GM23338 (cell line): Measurements from ENCODE around the gene CLTA. TPM values are rescaled to one million over a fixed set of nuclear protein-coding genes. Genes with fewer than 3 reads are reported as not detected.

Experiments used
- ATAC-seq: fragments of 200-7000 bp; cut with Tn5 transposase; 3 replicates; pipeline ENCODE4 v1.9.1; 2020
- DNase-seq: peaks from one replicate; pipeline ENCODE4 v3.0.0-alpha.2; 2015; ENCODE audit warnings: low spot score
- H2AFZ ChIP-seq: fragments of 200-600 bp; sonication (generic); 2 replicates; pipeline ENCODE4 v1.8.0; 2016; ENCODE audit warnings: antibody characterized with exemption, mild to moderate bottlenecking, moderate library complexity
- H3F3A ChIP-seq: fragments of 200-600 bp; sonication (generic); replicated peaks from 2 replicates; pipeline ENCODE4 v1.8.0; 2017; ENCODE audit warnings: antibody characterized with exemption, mixed run types, low read depth
- H3K27ac ChIP-seq: fragments of 200-600 bp; sonication (generic); 2 replicates; pipeline ENCODE4 v1.6.1; 2016; ENCODE audit warnings: low read depth
- H3K27me3 ChIP-seq: fragments of 200-600 bp; sonication (generic); 2 replicates; pipeline ENCODE4 v1.8.0; 2016; ENCODE audit warnings: mild to moderate bottlenecking, mixed run types, moderate library complexity; ENCODE audit not compliant: insufficient read depth
- H3K36me3 ChIP-seq: fragments of 200-600 bp; sonication (generic); 2 replicates; pipeline ENCODE4 v1.8.0; 2016; ENCODE audit warnings: mild to moderate bottlenecking; ENCODE audit not compliant: insufficient read depth
- H3K4me1 ChIP-seq: fragments of 200-600 bp; sonication (generic); 2 replicates; pipeline ENCODE4 v1.8.0; 2016; ENCODE audit warnings: mild to moderate bottlenecking, moderate library complexity; ENCODE audit not compliant: insufficient read depth
- H3K4me2 ChIP-seq: fragments of 200-600 bp; sonication (generic); 2 replicates; pipeline ENCODE4 v1.7.1; 2017; ENCODE audit warnings: mixed run types
- H3K4me3 ChIP-seq: fragments of 200-600 bp; sonication (generic); 2 replicates; pipeline ENCODE4 v1.6.1; 2016; ENCODE audit warnings: mixed run types
- H3K79me2 ChIP-seq: fragments of 200-600 bp; sonication (generic); replicated peaks from 2 replicates; pipeline ENCODE4 v1.8.0; 2017; ENCODE audit warnings: mild to moderate bottlenecking; ENCODE audit not compliant: insufficient read depth
- H3K9me2 ChIP-seq: fragments of 200-600 bp; sonication (generic); 2 replicates; pipeline ENCODE4 v1.8.0; 2017; ENCODE audit not compliant: insufficient read depth
- H4K20me1 ChIP-seq: fragments of 200-600 bp; sonication (generic); replicated peaks from 2 replicates; pipeline ENCODE4 v1.8.0; 2017; ENCODE audit warnings: mild to moderate bottlenecking; ENCODE audit not compliant: insufficient read depth
- H3K27ac Mint-ChIP-seq: 2 replicates; pipeline ENCODE4 v1.8.0; 2020; ENCODE audit warnings: inconsistent platforms, mild to moderate bottlenecking, moderate library complexity, mixed read lengths
- H3K27me3 Mint-ChIP-seq: 3 replicates; pipeline ENCODE4 v1.8.0; 2022; ENCODE audit warnings: low read depth, mild to moderate bottlenecking, moderate library complexity, mixed read lengths, inconsistent platforms; ENCODE audit not compliant: insufficient read depth, poor library complexity
- H3K36me3 Mint-ChIP-seq: 3 replicates; pipeline ENCODE4 v1.8.0; 2021; ENCODE audit warnings: low read depth, mild to moderate bottlenecking, inconsistent platforms, moderate library complexity, mixed read lengths
- H3K4me1 Mint-ChIP-seq: 3 replicates; pipeline ENCODE4 v1.8.0; 2020; ENCODE audit warnings: mild to moderate bottlenecking, inconsistent platforms, mixed read lengths
- H3K4me3 Mint-ChIP-seq: 3 replicates; pipeline ENCODE4 v1.8.0; 2021; ENCODE audit warnings: moderate library complexity, mild to moderate bottlenecking, inconsistent platforms, mixed read lengths
- H3K9me3 Mint-ChIP-seq: 3 replicates; pipeline ENCODE4 v1.8.0; 2020; ENCODE audit warnings: moderate library complexity, mild to moderate bottlenecking, inconsistent platforms, mixed read lengths
- CREB1 ChIP-seq: fragments of 250-450 bp; sonication (Bioruptor Pico); IDR thresholded peaks from 2 replicates; pipeline ENCODE4 v1.5.0; 2020; ENCODE audit warnings: low read depth, mild to moderate bottlenecking, moderate library complexity
- EZH2 ChIP-seq: fragments of 200-600 bp; sonication (generic); IDR thresholded peaks from one replicate; pipeline ENCODE4 v1.8.0; 2017; ENCODE audit warnings: antibody characterized with exemption, mild to moderate bottlenecking, low read depth; ENCODE audit not compliant: unreplicated experiment
- EZH2phosphoT487 ChIP-seq: fragments of 200-600 bp; sonication (generic); IDR thresholded peaks from one replicate; pipeline ENCODE4 v1.8.1; 2018; ENCODE audit warnings: antibody characterized with exemption; ENCODE audit not compliant: unreplicated experiment
- JUNB ChIP-seq: IDR thresholded peaks from one replicate; pipeline ENCODE4 v1.6.1; 2016; ENCODE audit warnings: antibody characterized with exemption; ENCODE audit not compliant: unreplicated experiment
- POLR2AphosphoS5 ChIP-seq: IDR thresholded peaks from 2 replicates; pipeline ENCODE4 v1.6.1; 2016; ENCODE audit warnings: antibody characterized with exemption, low read depth
- STAT1 ChIP-seq: IDR thresholded peaks from one replicate; pipeline ENCODE4 v1.6.1; 2016; ENCODE audit warnings: antibody characterized with exemption; ENCODE audit not compliant: unreplicated experiment
- ZNF114 ChIP-seq: fragments of 250-450 bp; sonication (Bioruptor Pico); IDR thresholded peaks from 2 replicates; pipeline ENCODE4 v1.5.0; 2020; ENCODE audit warnings: mild to moderate bottlenecking, moderate library complexity
- ZNF331 ChIP-seq: fragments of 250-450 bp; sonication (Bioruptor Pico); IDR thresholded peaks from 2 replicates; pipeline ENCODE4 v1.5.0; 2020; ENCODE audit warnings: low read depth, mild to moderate bottlenecking, moderate library complexity
- polyA plus RNA-seq: library from polyadenylated mRNA; unstranded; fragments of >200 nt; fragmentation: Nextera tagmentation; extraction: Ambion mirVana; gene quantifications from 2 replicates; pipeline ENCODE4 v1.2.1, GENCODE V29; 2016
- total RNA-seq: library from RNA; depleted of rRNA; stranded (reverse); fragments of >200 nt; shearing (Covaris generic); gene quantifications from 2 replicates; pipeline ENCODE4 v1.2.3, GENCODE V29; 2014
- TF ChIP-seq, protein P1 (sequence below): IDR thresholded peaks from one replicate; pipeline ENCODE4 v1.6.1; 2018; ENCODE audit warnings: antibody characterized with exemption; ENCODE audit not compliant: unreplicated experiment
- TF ChIP-seq, protein P2 (sequence below), 2 experiments: fragments of 200-600 bp in 1 of 2; sonication (generic) in 1 of 2; conservative IDR thresholded peaks; 2 replicates each; pipeline versions ENCODE4 v1.5.1 to v1.6.1; 2016 to 2017; ENCODE audit warnings: antibody characterized with exemption in 2 of 2, low read depth in 2 of 2, mild to moderate bottlenecking in 2 of 2, moderate library complexity in 1 of 2
- TF ChIP-seq, protein P3 (sequence below): fragments of 250-450 bp; sonication (Bioruptor Pico); IDR thresholded peaks from 2 replicates; pipeline ENCODE4 v1.5.0; 2020; ENCODE audit warnings: mild to moderate bottlenecking, moderate library complexity
- TF ChIP-seq, protein P4 (sequence below): IDR thresholded peaks from 2 replicates; pipeline ENCODE4 v1.6.1; 2016; ENCODE audit warnings: antibody characterized with exemption

CLTA gene
- total and polyA plus RNA-seq, 2 experiments from 2014 or later = 223 to 259 TPM

DNA sequence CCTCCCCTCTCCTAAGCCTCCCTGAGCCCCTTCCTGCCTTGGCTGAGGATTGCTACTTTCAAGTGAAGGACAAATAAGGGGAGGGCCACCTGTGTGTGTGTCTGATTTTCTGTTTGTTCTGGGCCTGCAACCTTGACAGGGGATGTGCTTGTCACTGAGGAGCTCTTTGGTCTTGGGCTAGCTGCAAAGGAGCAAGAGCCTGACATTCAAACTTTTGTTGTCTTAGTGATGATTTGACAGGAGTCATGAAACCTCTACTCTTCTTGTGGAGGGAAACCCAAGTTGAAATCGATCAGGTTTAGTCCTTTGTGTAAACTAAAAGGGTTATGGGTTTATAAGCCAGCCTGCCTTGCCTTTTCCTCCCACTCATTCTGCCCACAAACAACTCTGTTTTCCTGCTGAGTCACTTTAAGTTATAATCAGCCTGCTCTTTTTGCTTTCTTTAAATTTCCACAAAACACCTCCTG is 16.9 kb downstream of the CLTA start (continued):
- TF ChIP-seq ZNF331 (CRISPR knock-in tag) = no peak

DNA sequence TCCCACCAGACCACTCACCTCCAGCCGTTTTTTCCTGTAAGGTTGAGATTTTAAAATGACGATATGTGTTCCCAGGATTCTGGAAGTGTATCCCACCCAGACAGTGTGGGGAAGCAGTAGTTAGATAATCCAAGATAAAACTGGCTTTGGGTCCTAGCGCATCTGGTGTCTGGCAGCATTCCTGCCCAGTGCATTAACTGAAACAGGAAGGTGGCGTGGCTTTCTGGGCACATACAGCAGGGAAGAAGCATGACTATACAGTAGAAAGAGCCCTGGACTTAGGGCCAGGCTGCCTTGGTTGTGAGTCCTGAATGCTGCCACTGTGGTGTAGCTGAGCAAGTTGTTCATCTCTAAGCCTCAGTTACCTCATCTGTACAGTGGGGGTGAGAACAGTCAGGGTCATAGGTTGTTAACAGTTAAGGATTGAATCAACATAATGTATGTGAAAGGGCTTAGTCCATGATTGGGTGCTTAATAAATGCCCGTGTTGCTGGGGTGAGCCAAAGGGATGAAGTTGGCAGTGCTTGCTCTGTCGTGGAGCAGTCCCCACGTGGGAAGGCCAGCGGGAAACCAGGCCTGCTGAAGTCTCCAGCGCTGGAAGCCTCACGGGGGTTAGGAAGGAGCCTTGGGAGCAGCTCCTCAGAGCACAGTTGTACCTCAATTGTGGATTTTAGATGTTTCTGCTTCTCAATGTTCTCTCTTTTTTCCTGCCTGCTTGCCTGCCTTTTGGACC is 18.0 kb downstream of the CLTA start:
- Mint-ChIP-seq H3K4me3 (no peak overlapping the region), H3K27me3 (peaks cover 3% of the 10 kb centered on the region), H3K9me3 (no peaks in the 10 kb centered on the region), H3K27ac (no peak overlapping the region), H3K4me1 (no peaks in the 10 kb centered on the region), H3K36me3 (peaks cover 93% of the 10 kb centered on the region)
- no peaks in the 10 kb centered on the region for H3K4me1 ChIP-seq
- ATAC-seq (no peak), DNase-seq (no peak)
- H3K4me3 ChIP-seq = no peak overlapping the region
- H3K9me2 ChIP-seq = no peaks in the 10 kb centered on the region
- no peak overlapping the region for H3K4me2 ChIP-seq
- H3K36me3 ChIP-seq = peaks cover 63% of the 10 kb centered on the region
- peaks cover 88% of the 10 kb centered on the region for H3K79me2 ChIP-seq
- peaks cover 68% of the 10 kb centered on the region for H4K20me1 ChIP-seq
- H2AFZ ChIP-seq = no peak overlapping the region
- peaks cover 2% of the 10 kb centered on the region; the same call in 1 of the 2 replicates for H3F3A ChIP-seq
- no peak overlapping the region for H3K27ac ChIP-seq
- H3K27me3 ChIP-seq = no peaks in the 10 kb centered on the region
- TF ChIP-seq ZNF331 (CRISPR knock-in tag) (no peak), ZNF114 (CRISPR knock-in tag) (no peak), EZH2phosphoT487 (no peak), CREB1 (CRISPR knock-in tag) (no peak), JUNB (no peak), POLR2AphosphoS5 (no peak), STAT1 (no peak), EZH2 (no peak)
- TF ChIP-seq, protein P1, sequence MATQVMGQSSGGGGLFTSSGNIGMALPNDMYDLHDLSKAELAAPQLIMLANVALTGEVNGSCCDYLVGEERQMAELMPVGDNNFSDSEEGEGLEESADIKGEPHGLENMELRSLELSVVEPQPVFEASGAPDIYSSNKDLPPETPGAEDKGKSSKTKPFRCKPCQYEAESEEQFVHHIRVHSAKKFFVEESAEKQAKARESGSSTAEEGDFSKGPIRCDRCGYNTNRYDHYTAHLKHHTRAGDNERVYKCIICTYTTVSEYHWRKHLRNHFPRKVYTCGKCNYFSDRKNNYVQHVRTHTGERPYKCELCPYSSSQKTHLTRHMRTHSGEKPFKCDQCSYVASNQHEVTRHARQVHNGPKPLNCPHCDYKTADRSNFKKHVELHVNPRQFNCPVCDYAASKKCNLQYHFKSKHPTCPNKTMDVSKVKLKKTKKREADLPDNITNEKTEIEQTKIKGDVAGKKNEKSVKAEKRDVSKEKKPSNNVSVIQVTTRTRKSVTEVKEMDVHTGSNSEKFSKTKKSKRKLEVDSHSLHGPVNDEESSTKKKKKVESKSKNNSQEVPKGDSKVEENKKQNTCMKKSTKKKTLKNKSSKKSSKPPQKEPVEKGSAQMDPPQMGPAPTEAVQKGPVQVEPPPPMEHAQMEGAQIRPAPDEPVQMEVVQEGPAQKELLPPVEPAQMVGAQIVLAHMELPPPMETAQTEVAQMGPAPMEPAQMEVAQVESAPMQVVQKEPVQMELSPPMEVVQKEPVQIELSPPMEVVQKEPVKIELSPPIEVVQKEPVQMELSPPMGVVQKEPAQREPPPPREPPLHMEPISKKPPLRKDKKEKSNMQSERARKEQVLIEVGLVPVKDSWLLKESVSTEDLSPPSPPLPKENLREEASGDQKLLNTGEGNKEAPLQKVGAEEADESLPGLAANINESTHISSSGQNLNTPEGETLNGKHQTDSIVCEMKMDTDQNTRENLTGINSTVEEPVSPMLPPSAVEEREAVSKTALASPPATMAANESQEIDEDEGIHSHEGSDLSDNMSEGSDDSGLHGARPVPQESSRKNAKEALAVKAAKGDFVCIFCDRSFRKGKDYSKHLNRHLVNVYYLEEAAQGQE = no peak
- TF ChIP-seq, protein P2, sequence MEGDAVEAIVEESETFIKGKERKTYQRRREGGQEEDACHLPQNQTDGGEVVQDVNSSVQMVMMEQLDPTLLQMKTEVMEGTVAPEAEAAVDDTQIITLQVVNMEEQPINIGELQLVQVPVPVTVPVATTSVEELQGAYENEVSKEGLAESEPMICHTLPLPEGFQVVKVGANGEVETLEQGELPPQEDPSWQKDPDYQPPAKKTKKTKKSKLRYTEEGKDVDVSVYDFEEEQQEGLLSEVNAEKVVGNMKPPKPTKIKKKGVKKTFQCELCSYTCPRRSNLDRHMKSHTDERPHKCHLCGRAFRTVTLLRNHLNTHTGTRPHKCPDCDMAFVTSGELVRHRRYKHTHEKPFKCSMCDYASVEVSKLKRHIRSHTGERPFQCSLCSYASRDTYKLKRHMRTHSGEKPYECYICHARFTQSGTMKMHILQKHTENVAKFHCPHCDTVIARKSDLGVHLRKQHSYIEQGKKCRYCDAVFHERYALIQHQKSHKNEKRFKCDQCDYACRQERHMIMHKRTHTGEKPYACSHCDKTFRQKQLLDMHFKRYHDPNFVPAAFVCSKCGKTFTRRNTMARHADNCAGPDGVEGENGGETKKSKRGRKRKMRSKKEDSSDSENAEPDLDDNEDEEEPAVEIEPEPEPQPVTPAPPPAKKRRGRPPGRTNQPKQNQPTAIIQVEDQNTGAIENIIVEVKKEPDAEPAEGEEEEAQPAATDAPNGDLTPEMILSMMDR (conservative IDR thresholded peaks at IDR 0.05; ENCODE audit: low read depth in 2 of 2) = no peak
- TF ChIP-seq, protein P3, sequence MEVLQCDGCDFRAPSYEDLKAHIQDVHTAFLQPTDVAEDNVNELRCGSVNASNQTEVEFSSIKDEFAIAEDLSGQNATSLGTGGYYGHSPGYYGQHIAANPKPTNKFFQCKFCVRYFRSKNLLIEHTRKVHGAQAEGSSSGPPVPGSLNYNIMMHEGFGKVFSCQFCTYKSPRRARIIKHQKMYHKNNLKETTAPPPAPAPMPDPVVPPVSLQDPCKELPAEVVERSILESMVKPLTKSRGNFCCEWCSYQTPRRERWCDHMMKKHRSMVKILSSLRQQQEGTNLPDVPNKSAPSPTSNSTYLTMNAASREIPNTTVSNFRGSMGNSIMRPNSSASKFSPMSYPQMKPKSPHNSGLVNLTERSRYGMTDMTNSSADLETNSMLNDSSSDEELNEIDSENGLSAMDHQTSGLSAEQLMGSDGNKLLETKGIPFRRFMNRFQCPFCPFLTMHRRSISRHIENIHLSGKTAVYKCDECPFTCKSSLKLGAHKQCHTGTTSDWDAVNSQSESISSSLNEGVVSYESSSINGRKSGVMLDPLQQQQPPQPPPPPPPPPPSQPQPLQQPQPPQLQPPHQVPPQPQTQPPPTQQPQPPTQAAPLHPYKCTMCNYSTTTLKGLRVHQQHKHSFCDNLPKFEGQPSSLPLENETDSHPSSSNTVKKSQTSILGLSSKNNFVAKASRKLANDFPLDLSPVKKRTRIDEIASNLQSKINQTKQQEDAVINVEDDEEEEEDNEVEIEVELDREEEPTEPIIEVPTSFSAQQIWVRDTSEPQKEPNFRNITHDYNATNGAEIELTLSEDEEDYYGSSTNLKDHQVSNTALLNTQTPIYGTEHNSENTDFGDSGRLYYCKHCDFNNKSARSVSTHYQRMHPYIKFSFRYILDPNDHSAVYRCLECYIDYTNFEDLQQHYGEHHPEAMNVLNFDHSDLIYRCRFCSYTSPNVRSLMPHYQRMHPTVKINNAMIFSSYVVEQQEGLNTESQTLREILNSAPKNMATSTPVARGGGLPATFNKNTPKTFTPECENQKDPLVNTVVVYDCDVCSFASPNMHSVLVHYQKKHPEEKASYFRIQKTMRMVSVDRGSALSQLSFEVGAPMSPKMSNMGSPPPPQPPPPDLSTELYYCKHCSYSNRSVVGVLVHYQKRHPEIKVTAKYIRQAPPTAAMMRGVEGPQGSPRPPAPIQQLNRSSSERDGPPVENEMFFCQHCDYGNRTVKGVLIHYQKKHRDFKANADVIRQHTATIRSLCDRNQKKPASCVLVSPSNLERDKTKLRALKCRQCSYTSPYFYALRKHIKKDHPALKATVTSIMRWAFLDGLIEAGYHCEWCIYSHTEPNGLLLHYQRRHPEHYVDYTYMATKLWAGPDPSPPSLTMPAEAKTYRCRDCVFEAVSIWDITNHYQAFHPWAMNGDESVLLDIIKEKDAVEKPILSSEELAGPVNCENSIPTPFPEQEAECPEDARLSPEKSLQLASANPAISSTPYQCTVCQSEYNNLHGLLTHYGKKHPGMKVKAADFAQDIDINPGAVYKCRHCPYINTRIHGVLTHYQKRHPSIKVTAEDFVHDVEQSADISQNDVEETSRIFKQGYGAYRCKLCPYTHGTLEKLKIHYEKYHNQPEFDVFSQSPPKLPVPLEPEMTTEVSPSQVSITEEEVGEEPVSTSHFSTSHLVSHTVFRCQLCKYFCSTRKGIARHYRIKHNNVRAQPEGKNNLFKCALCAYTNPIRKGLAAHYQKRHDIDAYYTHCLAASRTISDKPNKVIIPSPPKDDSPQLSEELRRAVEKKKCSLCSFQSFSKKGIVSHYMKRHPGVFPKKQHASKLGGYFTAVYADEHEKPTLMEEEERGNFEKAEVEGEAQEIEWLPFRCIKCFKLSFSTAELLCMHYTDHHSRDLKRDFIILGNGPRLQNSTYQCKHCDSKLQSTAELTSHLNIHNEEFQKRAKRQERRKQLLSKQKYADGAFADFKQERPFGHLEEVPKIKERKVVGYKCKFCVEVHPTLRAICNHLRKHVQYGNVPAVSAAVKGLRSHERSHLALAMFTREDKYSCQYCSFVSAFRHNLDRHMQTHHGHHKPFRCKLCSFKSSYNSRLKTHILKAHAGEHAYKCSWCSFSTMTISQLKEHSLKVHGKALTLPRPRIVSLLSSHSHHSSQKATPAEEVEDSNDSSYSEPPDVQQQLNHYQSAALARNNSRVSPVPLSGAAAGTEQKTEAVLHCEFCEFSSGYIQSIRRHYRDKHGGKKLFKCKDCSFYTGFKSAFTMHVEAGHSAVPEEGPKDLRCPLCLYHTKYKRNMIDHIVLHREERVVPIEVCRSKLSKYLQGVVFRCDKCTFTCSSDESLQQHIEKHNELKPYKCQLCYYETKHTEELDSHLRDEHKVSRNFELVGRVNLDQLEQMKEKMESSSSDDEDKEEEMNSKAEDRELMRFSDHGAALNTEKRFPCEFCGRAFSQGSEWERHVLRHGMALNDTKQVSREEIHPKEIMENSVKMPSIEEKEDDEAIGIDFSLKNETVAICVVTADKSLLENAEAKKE = no peak
- TF ChIP-seq, protein P4, sequence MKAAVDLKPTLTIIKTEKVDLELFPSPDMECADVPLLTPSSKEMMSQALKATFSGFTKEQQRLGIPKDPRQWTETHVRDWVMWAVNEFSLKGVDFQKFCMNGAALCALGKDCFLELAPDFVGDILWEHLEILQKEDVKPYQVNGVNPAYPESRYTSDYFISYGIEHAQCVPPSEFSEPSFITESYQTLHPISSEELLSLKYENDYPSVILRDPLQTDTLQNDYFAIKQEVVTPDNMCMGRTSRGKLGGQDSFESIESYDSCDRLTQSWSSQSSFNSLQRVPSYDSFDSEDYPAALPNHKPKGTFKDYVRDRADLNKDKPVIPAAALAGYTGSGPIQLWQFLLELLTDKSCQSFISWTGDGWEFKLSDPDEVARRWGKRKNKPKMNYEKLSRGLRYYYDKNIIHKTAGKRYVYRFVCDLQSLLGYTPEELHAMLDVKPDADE = no peak
